Stimulated activated CD4-positive, alpha-beta T cell treated with anti-CD3 and anti-CD28 coated beads, Interleukin-15, amount 100 ng/mL, for 1 hour (primary cell): ENCODE results near the gene EMC7.
"Not testable (repeated sequence)": the region's sequence is repeated elsewhere in the genome, so short reads cannot be mapped to it uniquely, and the experiment has no call there.

Source experiments
- DNase-seq, 2 donors: peaks; one replicate each; pipeline ENCODE4 v3.0.0-alpha.2; 2020; ENCODE audit warnings: low read depth in 1 of 2, low spot score in 1 of 2

Gene EMC7

GRCh38 chr15:34101366-34102174 is at the start of gene EMC7, which contains the start of gene PGBD4:
TSS of gene EMC7 (minus strand) at chr15:34101862. CDS start at chr15:34101839, 23 bp downstream.
TSS of gene PGBD4 (plus strand) at chr15:34102083. CDS start at chr15:34102532, 449 bp downstream.
- DNase-seq, result peak; percentile 98

GRCh38 chr15:34147371-34148140 is 45.9 kb upstream of the EMC7 start:
- no peak for DNase-seq

- DNase-seq, result no peak
These were observed 31.8 kb upstream of the EMC7 start for GRCh38 chr15:34133511-34133910.

- no peak for DNase-seq
These were observed 31.2 kb upstream of the EMC7 start for GRCh38 chr15:34132881-34133280.

- DNase-seq, result no peak
These were observed 27.2 kb upstream of the EMC7 start for GRCh38 chr15:34128898-34129297.

- no peak for DNase-seq
These were observed 24.9 kb upstream of the EMC7 start for GRCh38 chr15:34126522-34126921.

GRCh38 chr15:34125945-34126344 is 24.3 kb upstream of the EMC7 start:
- no peak for DNase-seq

GRCh38 chr15:34124651-34125050 is 23.0 kb upstream of the EMC7 start:
- no peak for DNase-seq

- no peak for DNase-seq
These were observed 21.1 kb upstream of the EMC7 start for GRCh38 chr15:34122771-34123183.

- DNase-seq, result not testable (repeated sequence)
These were observed 20.1 kb upstream of the EMC7 start for GRCh38 chr15:34121786-34122185.

- DNase-seq, result not testable (repeated sequence)
These were observed 18.8 kb upstream of the EMC7 start for GRCh38 chr15:34120420-34120819.

GRCh38 chr15:34119291-34119690 is 17.6 kb upstream of the EMC7 start:
- no peak for DNase-seq

GRCh38 chr15:34116620-34117019 is 15.0 kb upstream of the EMC7 start:
- no peak for DNase-seq

- no peak for DNase-seq
These were observed 13.1 kb upstream of the EMC7 start for GRCh38 chr15:34114739-34115138.

GRCh38 chr15:34114215-34114614 is 12.6 kb upstream of the EMC7 start:
- no peak for DNase-seq

GRCh38 chr15:34111488-34111887 is 9.8 kb upstream of the EMC7 start:
- DNase-seq, result no peak

- DNase-seq, result no peak
These were observed 8.4 kb upstream of the EMC7 start for GRCh38 chr15:34109797-34110663.

GRCh38 chr15:34107315-34107714 is 5.7 kb upstream of the EMC7 start:
- DNase-seq, result no peak

GRCh38 chr15:34106423-34106822 is 4.8 kb upstream of the EMC7 start:
- DNase-seq, result no peak

- DNase-seq, result no peak
These were observed 688 bp upstream of the EMC7 start for GRCh38 chr15:34102175-34102925.

GRCh38 chr15:34099914-34100313 is 1.7 kb downstream of the EMC7 start:
- DNase-seq, result no peak
